Peyer's patch (tissue), 4 donors: ENCODE measurements around the gene PXDC1.

Experiments
- CTCF ChIP-seq, 6 experiments: fragments of 450-650 bp in 4 of 6; fragments of 200-600 bp in 2 of 6; sonication (generic) in 1 of 6; IDR thresholded peaks; one replicate each; pipeline ENCODE4 v1.5.1; 2017 to 2019; ENCODE audit warnings: antibody characterized with exemption in 6 of 6, mild to moderate bottlenecking in 3 of 6, moderate library complexity in 1 of 6
- POLR2A ChIP-seq, 2 donors: fragments of 450-650 bp; IDR thresholded peaks; one replicate each; pipeline ENCODE4 v1.5.1; 2017; ENCODE audit warnings: antibody characterized with exemption in 2 of 2, mild to moderate bottlenecking in 2 of 2, moderate library complexity in 2 of 2

GRCh38 chr6:3707024-3707423 lies 44.5 kb downstream of the PXDC1 start:
- TF ChIP-seq CTCF (IDR thresholded peaks at IDR 0.05) (no peak), POLR2A (IDR thresholded peaks at IDR 0.05) (no peak)
